ENCODE results near the gene CISH. TPM values are rescaled to one million over a fixed set of nuclear protein-coding genes. Genes with fewer than 3 reads are reported as not detected.

CISH gene
- total RNA-seq, 1 experiment from 2014 or later = 0.57 TPM

DNA sequence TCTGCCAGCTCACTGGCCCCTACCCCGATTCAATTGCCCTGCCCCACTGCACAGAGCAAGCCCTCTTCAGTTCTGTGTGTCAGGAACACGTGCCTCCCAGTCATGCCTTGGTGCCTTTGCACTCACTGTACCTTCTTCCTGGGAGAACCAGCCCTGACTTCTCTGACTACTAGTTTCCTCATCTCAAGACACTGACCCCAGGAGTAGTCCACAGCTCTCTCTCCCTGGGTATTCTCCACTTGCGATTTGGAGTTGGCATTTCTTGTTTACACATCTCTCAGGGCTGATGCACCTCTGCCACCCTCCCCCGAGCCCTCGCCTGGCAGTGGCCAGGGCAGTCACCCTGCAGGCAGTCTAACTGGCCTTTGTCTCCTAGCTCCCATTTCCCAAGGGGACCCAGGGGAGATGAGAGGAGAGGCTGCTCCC is 5.7 kb downstream of the CISH start:
- no peak overlapping the region for H3K4me3 ChIP-seq (ENCODE audit: low read depth in 2 of 2, low read length in 2 of 2)
- ChIA-PET CTCF (no interaction called here), POLR2A (no interaction called here)
- BruUV-seq (replicated peaks) = no TSS peak
- no peaks in the 10 kb centered on the region for H3K27me3 ChIP-seq (ENCODE audit: control insufficient read depth, insufficient read depth, low read length)
- TF ChIP-seq, protein P1, sequence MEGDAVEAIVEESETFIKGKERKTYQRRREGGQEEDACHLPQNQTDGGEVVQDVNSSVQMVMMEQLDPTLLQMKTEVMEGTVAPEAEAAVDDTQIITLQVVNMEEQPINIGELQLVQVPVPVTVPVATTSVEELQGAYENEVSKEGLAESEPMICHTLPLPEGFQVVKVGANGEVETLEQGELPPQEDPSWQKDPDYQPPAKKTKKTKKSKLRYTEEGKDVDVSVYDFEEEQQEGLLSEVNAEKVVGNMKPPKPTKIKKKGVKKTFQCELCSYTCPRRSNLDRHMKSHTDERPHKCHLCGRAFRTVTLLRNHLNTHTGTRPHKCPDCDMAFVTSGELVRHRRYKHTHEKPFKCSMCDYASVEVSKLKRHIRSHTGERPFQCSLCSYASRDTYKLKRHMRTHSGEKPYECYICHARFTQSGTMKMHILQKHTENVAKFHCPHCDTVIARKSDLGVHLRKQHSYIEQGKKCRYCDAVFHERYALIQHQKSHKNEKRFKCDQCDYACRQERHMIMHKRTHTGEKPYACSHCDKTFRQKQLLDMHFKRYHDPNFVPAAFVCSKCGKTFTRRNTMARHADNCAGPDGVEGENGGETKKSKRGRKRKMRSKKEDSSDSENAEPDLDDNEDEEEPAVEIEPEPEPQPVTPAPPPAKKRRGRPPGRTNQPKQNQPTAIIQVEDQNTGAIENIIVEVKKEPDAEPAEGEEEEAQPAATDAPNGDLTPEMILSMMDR (IDR thresholded peaks at IDR 0.05) = no peak
- TF ChIP-seq SIN3A (IDR thresholded peaks at IDR 0.05; ENCODE audit: borderline replicate concordance, insufficient read depth, low read depth, low read length) (no peak), TCF7L2 (IDR thresholded peaks at IDR 0.05; ENCODE audit: low read depth, low read length) (no peak)
- TF ChIP-seq, protein P2, sequence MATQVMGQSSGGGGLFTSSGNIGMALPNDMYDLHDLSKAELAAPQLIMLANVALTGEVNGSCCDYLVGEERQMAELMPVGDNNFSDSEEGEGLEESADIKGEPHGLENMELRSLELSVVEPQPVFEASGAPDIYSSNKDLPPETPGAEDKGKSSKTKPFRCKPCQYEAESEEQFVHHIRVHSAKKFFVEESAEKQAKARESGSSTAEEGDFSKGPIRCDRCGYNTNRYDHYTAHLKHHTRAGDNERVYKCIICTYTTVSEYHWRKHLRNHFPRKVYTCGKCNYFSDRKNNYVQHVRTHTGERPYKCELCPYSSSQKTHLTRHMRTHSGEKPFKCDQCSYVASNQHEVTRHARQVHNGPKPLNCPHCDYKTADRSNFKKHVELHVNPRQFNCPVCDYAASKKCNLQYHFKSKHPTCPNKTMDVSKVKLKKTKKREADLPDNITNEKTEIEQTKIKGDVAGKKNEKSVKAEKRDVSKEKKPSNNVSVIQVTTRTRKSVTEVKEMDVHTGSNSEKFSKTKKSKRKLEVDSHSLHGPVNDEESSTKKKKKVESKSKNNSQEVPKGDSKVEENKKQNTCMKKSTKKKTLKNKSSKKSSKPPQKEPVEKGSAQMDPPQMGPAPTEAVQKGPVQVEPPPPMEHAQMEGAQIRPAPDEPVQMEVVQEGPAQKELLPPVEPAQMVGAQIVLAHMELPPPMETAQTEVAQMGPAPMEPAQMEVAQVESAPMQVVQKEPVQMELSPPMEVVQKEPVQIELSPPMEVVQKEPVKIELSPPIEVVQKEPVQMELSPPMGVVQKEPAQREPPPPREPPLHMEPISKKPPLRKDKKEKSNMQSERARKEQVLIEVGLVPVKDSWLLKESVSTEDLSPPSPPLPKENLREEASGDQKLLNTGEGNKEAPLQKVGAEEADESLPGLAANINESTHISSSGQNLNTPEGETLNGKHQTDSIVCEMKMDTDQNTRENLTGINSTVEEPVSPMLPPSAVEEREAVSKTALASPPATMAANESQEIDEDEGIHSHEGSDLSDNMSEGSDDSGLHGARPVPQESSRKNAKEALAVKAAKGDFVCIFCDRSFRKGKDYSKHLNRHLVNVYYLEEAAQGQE (IDR thresholded peaks at IDR 0.05; ENCODE audit: insufficient read depth in 1 of 2, low read depth in 2 of 2, low read length in 1 of 2) = no peak
- H3K36me3 ChIP-seq (ENCODE audit: control insufficient read depth, insufficient read depth, low read length) = no peaks in the 10 kb centered on the region
- no peak for DNase-seq (ENCODE audit: low read depth, low spot score)
- no peak overlapping the region for H3K27ac ChIP-seq (ENCODE audit: low read length)
- peaks cover 8% of the 10 kb centered on the region for H3K4me1 ChIP-seq (ENCODE audit: control insufficient read depth, insufficient read depth, low read length)
- no peaks in the 10 kb centered on the region for H3K9me3 ChIP-seq (ENCODE audit: control insufficient read depth, insufficient read depth, low read depth, low read length)
- intact Hi-C loops (cut with micrococcal nuclease; ENCODE audit: unreplicated experiment) (no loop called here), in situ Hi-C loops (cut with HindIII; ENCODE audit: low pct_unique_long_range_greater_than_20kb, low sequenced_read_pairs) (no loop called here)
- no peak for ATAC-seq

DNA sequence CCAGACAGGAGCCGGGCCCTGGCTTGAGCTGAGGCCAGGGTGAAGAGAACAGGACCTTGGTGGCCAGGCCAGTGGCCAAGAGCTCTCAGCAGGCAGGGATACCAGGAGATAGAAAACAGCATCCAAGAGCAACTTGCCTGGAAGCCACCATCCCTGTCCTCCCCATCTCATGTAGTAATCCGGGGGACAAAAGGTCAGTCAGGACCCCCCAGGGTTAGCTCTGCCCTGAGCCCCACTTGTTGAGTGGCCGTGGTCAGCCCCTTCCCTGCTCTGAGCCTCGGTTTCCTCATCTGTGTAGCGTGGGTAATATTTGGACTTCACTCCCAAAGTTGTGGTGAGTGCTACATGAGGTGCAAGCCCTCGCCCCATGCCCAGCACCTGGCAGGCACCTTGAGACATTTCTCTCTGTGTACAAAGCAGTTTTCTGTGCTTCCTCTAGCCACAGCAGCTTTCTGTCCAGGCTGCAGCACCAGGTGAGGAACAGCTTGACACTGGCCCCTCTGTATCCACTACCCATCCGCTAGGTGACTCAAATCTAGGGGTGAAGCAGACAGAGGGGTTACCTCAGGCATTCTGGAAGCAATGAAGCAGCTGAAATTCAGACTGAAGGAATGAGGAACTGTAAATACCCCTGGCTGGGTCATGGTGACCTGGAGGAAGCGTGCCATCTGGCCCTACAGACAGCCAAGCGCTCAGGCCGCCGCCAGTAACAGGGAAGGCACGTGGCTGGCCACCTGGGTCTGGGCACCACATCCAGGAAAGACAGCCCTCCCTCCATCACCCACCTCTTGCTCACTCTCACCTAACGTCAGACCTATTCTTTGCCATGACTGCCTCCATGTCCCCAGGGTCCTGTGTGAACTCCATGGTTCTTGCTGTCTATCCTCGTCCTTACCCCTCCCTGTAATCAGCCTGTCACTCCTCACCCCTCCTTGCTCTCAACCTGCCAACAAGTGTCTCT is 6.7 kb downstream of the CISH start:
- intact Hi-C loops (cut with micrococcal nuclease; ENCODE audit: unreplicated experiment) (no loop called here), in situ Hi-C loops (cut with HindIII; ENCODE audit: low pct_unique_long_range_greater_than_20kb, low sequenced_read_pairs) (no loop called here)
- DNase-seq (ENCODE audit: low read depth, low spot score) (no peak), ATAC-seq (no peak)
- Histone ChIP-seq H3K27ac (ENCODE audit: low read length) (no peak overlapping the region), H3K4me3 (ENCODE audit: low read depth in 2 of 2, low read length in 2 of 2) (no peak overlapping the region), H3K27me3 (ENCODE audit: control insufficient read depth, insufficient read depth, low read length) (no peaks in the 10 kb centered on the region), H3K9me3 (ENCODE audit: control insufficient read depth, insufficient read depth, low read depth, low read length) (no peaks in the 10 kb centered on the region), H3K4me1 (ENCODE audit: control insufficient read depth, insufficient read depth, low read length) (peaks cover 11% of the 10 kb centered on the region), H3K36me3 (ENCODE audit: control insufficient read depth, insufficient read depth, low read length) (no peaks in the 10 kb centered on the region)
- BruUV-seq (replicated peaks) = no TSS peak
- ChIA-PET CTCF (no interaction called here), POLR2A (no interaction called here)
- TF ChIP-seq, protein P1 (IDR thresholded peaks at IDR 0.05) = no peak
- TF ChIP-seq POLR2AphosphoS5 (IDR thresholded peaks at IDR 0.05; ENCODE audit: low read depth, low read length) = no peak
- TF ChIP-seq SIN3A (IDR thresholded peaks at IDR 0.05; ENCODE audit: borderline replicate concordance, insufficient read depth, low read depth, low read length) = no peak
- TF ChIP-seq, protein P2 (IDR thresholded peaks at IDR 0.05; ENCODE audit: insufficient read depth in 1 of 2, low read depth in 2 of 2, low read length in 1 of 2) = no peak
